PFSK-1 (cell line): ENCODE results near the gene OLIG1.

ENCODE experiments used
- FOXP2 ChIP-seq: optimal IDR thresholded peaks from 2 replicates; pipeline ENCODE3; 2011; ENCODE audit warnings: borderline replicate concordance, control low read depth, inconsistent platforms; ENCODE audit not compliant: insufficient read depth; ENCODE audit errors: extremely low read length, extremely low read depth
- POLR2AphosphoS5 ChIP-seq: IDR thresholded peaks from 2 replicates; pipeline ENCODE4 v1.6.1; 2012; ENCODE audit warnings: low read depth, mild to moderate bottlenecking, control low read depth, low read length, moderate library complexity
- SIN3A ChIP-seq: IDR thresholded peaks from 2 replicates; pipeline ENCODE4 v1.6.1; 2012; ENCODE audit warnings: mild to moderate bottlenecking, low read length, moderate library complexity, borderline replicate concordance; ENCODE audit not compliant: insufficient read depth
- TAF1 ChIP-seq: IDR thresholded peaks from 2 replicates; pipeline ENCODE4 v1.6.1; 2012; ENCODE audit warnings: low read length, control low read depth, borderline replicate concordance; ENCODE audit not compliant: insufficient read depth
- TF ChIP-seq, protein P1 (sequence below), 2 experiments: IDR thresholded peaks; 2 replicates each; pipeline versions ENCODE4 v1.6.1 to v1.8.0; 2011 to 2012; ENCODE audit warnings: low read depth in 2 of 2, low read length in 2 of 2, control low read depth in 1 of 2, inconsistent platforms in 1 of 2, mild to moderate bottlenecking in 1 of 2, moderate library complexity in 1 of 2; ENCODE audit not compliant: insufficient read depth in 1 of 2

OLIG1 gene

DNA sequence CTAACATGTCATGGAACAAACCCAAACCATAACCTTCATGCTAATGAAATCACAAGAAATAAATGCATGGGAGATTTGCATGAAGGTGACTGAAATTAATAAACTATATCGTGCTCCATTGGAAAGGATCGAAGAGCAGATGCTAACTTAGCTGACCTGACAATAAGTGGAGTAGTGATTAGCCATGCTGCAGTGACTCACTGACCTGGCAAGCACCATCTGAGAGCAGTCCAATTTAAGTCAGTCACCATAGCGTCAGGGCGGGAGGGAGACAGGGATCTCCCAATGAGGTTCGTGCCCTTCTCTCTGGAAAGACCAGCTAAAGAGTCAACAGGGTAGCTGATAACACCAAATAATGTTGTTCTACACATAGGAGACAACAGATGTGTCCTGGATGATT is 22.7 kb upstream of the OLIG1 start:
- TF ChIP-seq TAF1 (no peak), POLR2AphosphoS5 (no peak), SIN3A (no peak)
- TF ChIP-seq, protein P1, sequence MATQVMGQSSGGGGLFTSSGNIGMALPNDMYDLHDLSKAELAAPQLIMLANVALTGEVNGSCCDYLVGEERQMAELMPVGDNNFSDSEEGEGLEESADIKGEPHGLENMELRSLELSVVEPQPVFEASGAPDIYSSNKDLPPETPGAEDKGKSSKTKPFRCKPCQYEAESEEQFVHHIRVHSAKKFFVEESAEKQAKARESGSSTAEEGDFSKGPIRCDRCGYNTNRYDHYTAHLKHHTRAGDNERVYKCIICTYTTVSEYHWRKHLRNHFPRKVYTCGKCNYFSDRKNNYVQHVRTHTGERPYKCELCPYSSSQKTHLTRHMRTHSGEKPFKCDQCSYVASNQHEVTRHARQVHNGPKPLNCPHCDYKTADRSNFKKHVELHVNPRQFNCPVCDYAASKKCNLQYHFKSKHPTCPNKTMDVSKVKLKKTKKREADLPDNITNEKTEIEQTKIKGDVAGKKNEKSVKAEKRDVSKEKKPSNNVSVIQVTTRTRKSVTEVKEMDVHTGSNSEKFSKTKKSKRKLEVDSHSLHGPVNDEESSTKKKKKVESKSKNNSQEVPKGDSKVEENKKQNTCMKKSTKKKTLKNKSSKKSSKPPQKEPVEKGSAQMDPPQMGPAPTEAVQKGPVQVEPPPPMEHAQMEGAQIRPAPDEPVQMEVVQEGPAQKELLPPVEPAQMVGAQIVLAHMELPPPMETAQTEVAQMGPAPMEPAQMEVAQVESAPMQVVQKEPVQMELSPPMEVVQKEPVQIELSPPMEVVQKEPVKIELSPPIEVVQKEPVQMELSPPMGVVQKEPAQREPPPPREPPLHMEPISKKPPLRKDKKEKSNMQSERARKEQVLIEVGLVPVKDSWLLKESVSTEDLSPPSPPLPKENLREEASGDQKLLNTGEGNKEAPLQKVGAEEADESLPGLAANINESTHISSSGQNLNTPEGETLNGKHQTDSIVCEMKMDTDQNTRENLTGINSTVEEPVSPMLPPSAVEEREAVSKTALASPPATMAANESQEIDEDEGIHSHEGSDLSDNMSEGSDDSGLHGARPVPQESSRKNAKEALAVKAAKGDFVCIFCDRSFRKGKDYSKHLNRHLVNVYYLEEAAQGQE (IDR thresholded peaks at IDR 0.05; ENCODE audit: insufficient read depth in 1 of 2, low read depth in 2 of 2, low read length in 2 of 2) = no peak

DNA sequence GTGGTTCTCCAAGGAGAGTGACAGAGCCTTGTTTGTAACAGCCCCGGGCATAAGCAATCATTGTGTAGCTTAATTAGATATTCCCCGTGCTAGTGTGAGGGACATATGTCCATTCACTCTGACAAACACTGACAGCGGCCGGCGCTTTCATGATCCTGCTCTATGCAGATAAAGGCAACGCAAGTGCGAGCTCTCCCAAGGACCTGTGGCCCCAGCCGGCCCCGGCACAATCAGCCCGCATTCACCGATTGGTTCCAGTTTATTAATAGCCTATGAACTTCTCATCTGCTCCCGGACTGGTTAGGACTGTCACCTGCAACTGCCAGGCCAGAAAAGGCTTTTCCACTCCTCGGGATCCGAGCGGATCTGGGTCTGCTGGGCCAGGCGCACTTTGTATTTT is 18.0 kb upstream of the OLIG1 start:
- TF ChIP-seq, protein P1 (IDR thresholded peaks at IDR 0.05; ENCODE audit: insufficient read depth in 1 of 2, low read depth in 2 of 2, low read length in 2 of 2) = no peak
- TF ChIP-seq POLR2AphosphoS5 = no peak

DNA sequence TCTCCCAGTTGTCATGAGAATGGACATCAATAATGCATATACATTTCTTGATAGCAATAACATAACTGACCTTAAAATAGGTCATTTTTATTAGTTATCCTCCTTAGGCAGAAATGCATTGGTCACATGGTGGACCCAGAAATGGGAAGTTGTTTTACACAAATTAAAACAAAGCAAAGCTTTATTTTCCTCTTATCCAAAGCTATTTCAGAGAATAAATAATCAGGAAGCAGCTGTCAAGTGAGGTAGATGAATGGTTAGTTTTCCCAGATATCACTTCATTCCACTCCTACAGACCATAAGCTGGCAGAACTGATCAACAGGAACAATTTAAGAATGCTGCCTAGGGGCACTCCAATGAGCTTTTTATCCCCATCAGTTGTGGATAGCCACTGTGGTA is 16.0 kb upstream of the OLIG1 start:
- no peak for TF ChIP-seq FOXP2
- no peak for TF ChIP-seq TAF1
- TF ChIP-seq, protein P1 (IDR thresholded peaks at IDR 0.05; ENCODE audit: insufficient read depth in 1 of 2, low read depth in 2 of 2, low read length in 2 of 2) = no peak
- TF ChIP-seq SIN3A = no peak
- no peak for TF ChIP-seq POLR2AphosphoS5

DNA sequence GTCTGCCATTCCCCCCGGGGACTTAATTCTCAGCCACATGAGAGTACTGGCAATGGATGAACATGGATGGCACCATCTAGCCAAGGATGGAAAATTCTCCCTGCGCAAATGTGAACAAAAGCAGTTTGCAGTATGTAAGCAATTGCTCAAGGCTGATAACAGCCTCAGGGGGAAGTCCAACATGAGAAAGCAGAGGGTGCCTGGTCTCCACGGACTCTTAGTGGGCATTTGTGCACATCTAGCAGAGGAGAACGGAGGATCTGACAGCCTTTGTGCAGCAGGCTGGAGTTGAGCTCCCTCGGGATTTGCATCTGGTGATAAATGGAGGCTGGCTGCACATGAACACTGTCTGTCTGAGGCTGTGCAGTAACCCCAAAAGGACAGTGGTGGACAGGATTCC is 13.9 kb upstream of the OLIG1 start:
- TF ChIP-seq SIN3A (no peak), FOXP2 (no peak), TAF1 (no peak), POLR2AphosphoS5 (no peak)
- TF ChIP-seq, protein P1 (IDR thresholded peaks at IDR 0.05; ENCODE audit: insufficient read depth in 1 of 2, low read depth in 2 of 2, low read length in 2 of 2) = no peak

DNA sequence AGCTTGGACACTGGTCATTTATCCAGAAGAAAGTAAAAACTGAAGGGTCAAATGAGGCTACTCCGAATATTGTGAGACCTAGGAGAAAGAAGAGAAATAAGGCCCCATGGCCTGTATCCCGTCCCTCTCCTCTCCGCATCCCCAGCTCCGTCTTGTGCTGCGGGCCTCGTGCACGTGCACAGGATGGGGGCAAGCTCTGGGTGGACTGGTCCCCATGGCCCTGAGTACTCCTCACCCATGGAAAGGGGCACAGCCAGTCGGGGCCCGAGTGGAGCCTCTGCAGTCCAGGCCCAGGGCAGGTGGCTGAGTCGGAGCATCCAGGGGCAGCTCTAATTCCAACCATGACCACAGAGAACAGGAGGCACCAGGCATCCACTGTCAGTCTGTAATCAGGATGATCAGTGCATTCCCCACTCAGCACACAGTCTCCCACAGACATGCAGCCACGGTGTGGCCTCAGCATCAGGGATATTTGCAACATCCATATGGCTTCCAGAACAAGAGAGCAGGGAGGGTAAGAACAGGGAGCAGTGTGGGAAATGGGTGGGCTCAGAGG is 12.5 kb upstream of the OLIG1 start:
- TF ChIP-seq FOXP2 (no peak), TAF1 (no peak), SIN3A (no peak), POLR2AphosphoS5 (no peak)
- TF ChIP-seq, protein P1 (IDR thresholded peaks at IDR 0.05; ENCODE audit: insufficient read depth in 1 of 2, low read depth in 2 of 2, low read length in 2 of 2) = no peak
